ENCODE results near the gene NUP93.

GRCh38 chr16:56861092-56861610, 131.2 kb downstream of the NUP93 start:
- TF ChIP-seq MAX (IDR thresholded peaks at IDR 0.05; ENCODE audit: insufficient read depth, insufficient read length) (no peak), CTCF (IDR thresholded peaks at IDR 0.05; ENCODE audit: extremely low read depth in 1 of 2, insufficient read depth in 1 of 2, low read depth in 1 of 2, low read length in 2 of 2) (no peak), EZH2 (IDR thresholded peaks at IDR 0.05; ENCODE audit: borderline replicate concordance, low read depth, low read length, severe bottlenecking) (no peak), POLR2A (IDR thresholded peaks at IDR 0.05; ENCODE audit: low read depth, low read length) (no peak)
